HUES48 (cell line): Measurements from ENCODE around the gene SLC22A8.

ENCODE experiments used
- H3K27ac ChIP-seq: one replicate; pipeline ENCODE4 v1.7.0; 2013; ENCODE audit warnings: low read depth, low read length, inconsistent platforms
- H3K27me3 ChIP-seq: 2 replicates; pipeline ENCODE4 v1.6.1; 2013; ENCODE audit warnings: mild to moderate bottlenecking, low read length; ENCODE audit not compliant: control insufficient read depth, insufficient read depth
- H3K36me3 ChIP-seq: 2 replicates; pipeline ENCODE4 v1.6.1; 2013; ENCODE audit warnings: low read length; ENCODE audit not compliant: control insufficient read depth, insufficient read depth
- H3K4me1 ChIP-seq: 2 replicates; pipeline ENCODE4 v1.6.1; 2013; ENCODE audit warnings: mild to moderate bottlenecking, low read length; ENCODE audit not compliant: control insufficient read depth, insufficient read depth
- H3K4me3 ChIP-seq: 2 replicates; pipeline ENCODE4 v1.5.1; 2013; ENCODE audit warnings: mild to moderate bottlenecking, low read depth, low read length
- H3K9ac ChIP-seq: 2 replicates; pipeline ENCODE4 v1.6.1; 2013; ENCODE audit warnings: mild to moderate bottlenecking, low read depth, low read length, moderate library complexity
- H3K9me3 ChIP-seq: 2 replicates; pipeline ENCODE4 v1.6.1; 2013; ENCODE audit warnings: low read length; ENCODE audit not compliant: control insufficient read depth, insufficient read depth

The SLC22A8 gene

GRCh38 chr11:63014408-63015055 is 1.1 kb downstream of the SLC22A8 start:
- Histone ChIP-seq H3K36me3 (no peaks in the 10 kb centered on the region), H3K9me3 (no peaks in the 10 kb centered on the region), H3K27ac (no peak overlapping the region), H3K4me3 (no peak overlapping the region), H3K9ac (no peak overlapping the region), H3K4me1 (peaks cover 10% of the 10 kb centered on the region; the same call in 1 of the 2 replicates), H3K27me3 (no peaks in the 10 kb centered on the region)

GRCh38 chr11:63012839-63013238 is 2.8 kb downstream of the SLC22A8 start:
- Histone ChIP-seq H3K4me1 (peaks cover 10% of the 10 kb centered on the region; the same call in 1 of the 2 replicates), H3K27me3 (no peaks in the 10 kb centered on the region), H3K9me3 (no peaks in the 10 kb centered on the region), H3K4me3 (no peak overlapping the region), H3K9ac (no peak overlapping the region), H3K36me3 (no peaks in the 10 kb centered on the region), H3K27ac (no peak overlapping the region)

GRCh38 chr11:63012430-63012829 is 3.2 kb downstream of the SLC22A8 start:
- no peaks in the 10 kb centered on the region for H3K36me3 ChIP-seq
- peaks cover 10% of the 10 kb centered on the region; the same call in 1 of the 2 replicates for H3K4me1 ChIP-seq
- no peak overlapping the region for H3K4me3 ChIP-seq
- H3K9ac ChIP-seq: no peak overlapping the region
- H3K9me3 ChIP-seq: no peaks in the 10 kb centered on the region
- H3K27me3 ChIP-seq: no peaks in the 10 kb centered on the region
- no peak overlapping the region for H3K27ac ChIP-seq

GRCh38 chr11:63010934-63011439 is 4.7 kb downstream of the SLC22A8 start:
- Histone ChIP-seq H3K27ac (no peak overlapping the region), H3K36me3 (no peaks in the 10 kb centered on the region), H3K4me1 (peaks cover 8% of the 10 kb centered on the region; the same call in 1 of the 2 replicates), H3K27me3 (no peaks in the 10 kb centered on the region), H3K4me3 (no peak overlapping the region), H3K9me3 (no peaks in the 10 kb centered on the region), H3K9ac (no peak overlapping the region)

GRCh38 chr11:63007920-63008319 is 7.7 kb downstream of the SLC22A8 start:
- no peaks in the 10 kb centered on the region for H3K9me3 ChIP-seq
- H3K36me3 ChIP-seq: no peaks in the 10 kb centered on the region
- H3K4me3 ChIP-seq: no peak overlapping the region
- no peaks in the 10 kb centered on the region for H3K27me3 ChIP-seq
- no peak overlapping the region for H3K9ac ChIP-seq
- H3K27ac ChIP-seq: no peak overlapping the region
- H3K4me1 ChIP-seq: no peaks in the 10 kb centered on the region

GRCh38 chr11:63001456-63001855 is 14.2 kb downstream of the SLC22A8 start:
- H3K9ac ChIP-seq: no peak overlapping the region
- H3K27me3 ChIP-seq: no peaks in the 10 kb centered on the region
- no peaks in the 10 kb centered on the region for H3K9me3 ChIP-seq

GRCh38 chr11:62999649-63000048 is 16.0 kb downstream of the SLC22A8 start:
- H3K4me3 ChIP-seq: no peak overlapping the region
- H3K4me1 ChIP-seq: no peaks in the 10 kb centered on the region
- no peaks in the 10 kb centered on the region for H3K27me3 ChIP-seq
- no peaks in the 10 kb centered on the region for H3K36me3 ChIP-seq
- H3K27ac ChIP-seq: no peak overlapping the region
- H3K9me3 ChIP-seq: no peaks in the 10 kb centered on the region
- H3K9ac ChIP-seq: no peak overlapping the region

More at GRCh38 chr11:63001456-63001855, 14.2 kb downstream of the SLC22A8 start:
- Histone ChIP-seq H3K36me3 (no peaks in the 10 kb centered on the region), H3K27ac (no peak overlapping the region), H3K4me3 (no peak overlapping the region), H3K4me1 (no peaks in the 10 kb centered on the region)

GRCh38 chr11:62999156-62999555 is 16.5 kb downstream of the SLC22A8 start:
- H3K9me3 ChIP-seq: no peaks in the 10 kb centered on the region
- no peaks in the 10 kb centered on the region for H3K36me3 ChIP-seq
- no peaks in the 10 kb centered on the region for H3K4me1 ChIP-seq
- H3K27me3 ChIP-seq: no peaks in the 10 kb centered on the region
- H3K9ac ChIP-seq: no peak overlapping the region
- no peak overlapping the region for H3K4me3 ChIP-seq
- no peak overlapping the region for H3K27ac ChIP-seq

GRCh38 chr11:62996271-62996670 is 19.4 kb downstream of the SLC22A8 start:
- Histone ChIP-seq H3K4me1 (no peaks in the 10 kb centered on the region), H3K9ac (no peak overlapping the region), H3K27ac (no peak overlapping the region), H3K27me3 (no peaks in the 10 kb centered on the region), H3K36me3 (no peaks in the 10 kb centered on the region), H3K9me3 (no peaks in the 10 kb centered on the region), H3K4me3 (no peak overlapping the region)

- Histone ChIP-seq H3K27me3 (no peaks in the 10 kb centered on the region), H3K27ac (no peak overlapping the region), H3K4me3 (no peak overlapping the region), H3K9ac (no peak overlapping the region), H3K9me3 (no peaks in the 10 kb centered on the region), H3K4me1 (no peaks in the 10 kb centered on the region), H3K36me3 (no peaks in the 10 kb centered on the region)
These were observed 20.9 kb downstream of the SLC22A8 start for GRCh38 chr11:62994775-62995174.

GRCh38 chr11:62988276-62988675 is 27.4 kb downstream of the SLC22A8 start:
- no peak overlapping the region for H3K4me3 ChIP-seq
- no peaks in the 10 kb centered on the region for H3K9me3 ChIP-seq
- no peaks in the 10 kb centered on the region for H3K4me1 ChIP-seq
- H3K27me3 ChIP-seq: no peaks in the 10 kb centered on the region
- no peak overlapping the region for H3K27ac ChIP-seq
- H3K9ac ChIP-seq: no peak overlapping the region
- no peaks in the 10 kb centered on the region for H3K36me3 ChIP-seq
